ENCODE data around the gene IER5L.

Gene IER5L

GRCh38 chr9:129175825-129176633 is 2.0 kb downstream of the IER5L start (continued):
- TF ChIP-seq ZNF274 (IDR thresholded peaks at IDR 0.05; ENCODE audit: low read length) (no peak), ZNF274 (tag by site-specific recombination; IDR thresholded peaks at IDR 0.05; ENCODE audit: borderline replicate concordance) (no peak), ZNF19 (tag by site-specific recombination; IDR thresholded peaks at IDR 0.05; ENCODE audit: low read depth) (no peak), ZNF449 (tag by site-specific recombination; IDR thresholded peaks at IDR 0.05) (no peak), ZNF394 (tag by site-specific recombination; IDR thresholded peaks at IDR 0.05; ENCODE audit: borderline replicate concordance) (no peak; the same call in 1 of the 2 replicates), ZNF362 (tag by site-specific recombination; IDR thresholded peaks at IDR 0.05) (peak; percentile 79), ZNF558 (tag by site-specific recombination; IDR thresholded peaks at IDR 0.05) (no peak), ZNF624 (tag by site-specific recombination; IDR thresholded peaks at IDR 0.05) (no peak), ZNF214 (tag by site-specific recombination; IDR thresholded peaks at IDR 0.05; ENCODE audit: borderline replicate concordance) (no peak), ZFP41 (tag by site-specific recombination; IDR thresholded peaks at IDR 0.05; ENCODE audit: borderline replicate concordance) (no peak), ZNF514 (tag by site-specific recombination; IDR thresholded peaks at IDR 0.05) (no peak), PATZ1 (tag by site-specific recombination; IDR thresholded peaks at IDR 0.05) (peak; percentile 97), ZNF302 (tag by site-specific recombination; IDR thresholded peaks at IDR 0.05; ENCODE audit: low read depth) (no peak), ZNF561 (tag by site-specific recombination; IDR thresholded peaks at IDR 0.05; ENCODE audit: borderline replicate concordance) (0 out of 2 replicates have a peak, but pooled peaks have one; percentile 36), GLIS2 (tag by site-specific recombination; IDR thresholded peaks at IDR 0.05) (peak; percentile 52), ZBTB20 (tag by site-specific recombination; IDR thresholded peaks at IDR 0.05) (peak; percentile 85)

GRCh38 chr9:129175515-129175824 is 2.6 kb downstream of the IER5L start:
- Histone ChIP-seq H3K9me3 (ENCODE audit: control insufficient read depth, insufficient read depth, low read depth, low read length) (no peaks in the 10 kb centered on the region), H3K36me3 (ENCODE audit: control insufficient read depth in 2 of 2, insufficient read depth in 1 of 2, low read length in 2 of 2) (no peaks in the 10 kb centered on the region), H3K4me3 (ENCODE audit: low read depth, low read length) (peak overlapping the region; percentile 64), H3K4me1 (ENCODE audit: control insufficient read depth, insufficient read depth, low read length) (peaks cover 7% of the 10 kb centered on the region), H3K27ac (ENCODE audit: extremely low read depth, low read depth, low read length) (peak overlapping the region; percentile 81; the same call in 1 of the 2 replicates)
- TF ChIP-seq PRDM2 (tag by site-specific recombination; IDR thresholded peaks at IDR 0.05; ENCODE audit: borderline replicate concordance) (0 out of 2 replicates have a peak, but pooled peaks have one; percentile 4), REST (tag by site-specific recombination; IDR thresholded peaks at IDR 0.05) (no peak), ZNF654 (tag by site-specific recombination; IDR thresholded peaks at IDR 0.05; ENCODE audit: low read depth) (no peak)
- ChIA-PET CTCF (interaction anchor here (0.6 to 8.6 kb wide), 7 partner anchors 9 to 394 kb away, joined by 3 to 104 read pairs (median 6); partner anchors contain the start of gene ENDOG), POLR2A (interaction anchor here (0.8 to 4.0 kb wide), 9 partner anchors 9 to 450 kb away, joined by 3 to 42 read pairs (median 5); partner anchors contain the start of gene NTMT1)
